ENCODE data around the gene CLDN6.

Gene CLDN6

GRCh38 chr16:3003582-3004270 is 14.3 kb downstream of the CLDN6 start:
- H3K4me3 ChIP-seq (ENCODE audit: low read depth, low read length): no peak overlapping the region
- 0 out of 2 replicates have a peak, but pooled peaks have one; percentile 11 for TF ChIP-seq CTCF (IDR thresholded peaks at IDR 0.05; ENCODE audit: low read depth, low read length)

DNA sequence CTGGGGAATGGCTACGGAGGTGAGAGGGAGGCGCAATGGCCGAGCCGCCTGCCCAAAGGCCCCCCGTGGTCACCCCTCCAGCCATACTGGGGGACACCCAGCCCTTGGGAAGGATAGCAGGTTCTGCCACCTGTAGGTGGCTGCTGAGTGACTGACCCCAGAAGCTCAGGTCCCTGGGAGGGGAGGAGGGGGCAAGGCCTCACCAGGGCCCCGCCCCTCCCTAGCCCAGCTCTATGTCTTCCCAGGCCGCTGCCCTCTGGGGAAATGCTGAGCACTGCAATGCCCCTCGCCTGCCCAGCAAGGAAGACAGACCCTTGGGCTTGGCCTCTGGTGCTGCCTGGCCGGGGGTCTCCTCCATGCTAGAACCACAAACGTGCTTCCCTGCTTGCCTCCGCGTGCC is 16.7 kb downstream of the CLDN6 start:
- no peak overlapping the region for H3K4me3 ChIP-seq (ENCODE audit: low read depth, low read length)

GRCh38 chr16:3000540-3000939 is 17.4 kb downstream of the CLDN6 start:
- no peak overlapping the region for H3K4me3 ChIP-seq (ENCODE audit: low read depth, low read length)
- TF ChIP-seq CTCF (IDR thresholded peaks at IDR 0.05; ENCODE audit: low read depth, low read length): no peak

More for the DNA sequence above, 16.7 kb downstream of the CLDN6 start:
- no peak for TF ChIP-seq CTCF (IDR thresholded peaks at IDR 0.05; ENCODE audit: low read depth, low read length)

- H3K4me3 ChIP-seq (ENCODE audit: low read depth, low read length): no peak overlapping the region
- no peak for TF ChIP-seq CTCF (IDR thresholded peaks at IDR 0.05; ENCODE audit: low read depth, low read length)
These were observed 18.1 kb downstream of the CLDN6 start for GRCh38 chr16:2999929-3000328.

- no peak overlapping the region for H3K4me3 ChIP-seq (ENCODE audit: low read depth, low read length)
- TF ChIP-seq CTCF (IDR thresholded peaks at IDR 0.05; ENCODE audit: low read depth, low read length): no peak
These were observed 21.7 kb downstream of the CLDN6 start for GRCh38 chr16:2996298-2996697.

DNA sequence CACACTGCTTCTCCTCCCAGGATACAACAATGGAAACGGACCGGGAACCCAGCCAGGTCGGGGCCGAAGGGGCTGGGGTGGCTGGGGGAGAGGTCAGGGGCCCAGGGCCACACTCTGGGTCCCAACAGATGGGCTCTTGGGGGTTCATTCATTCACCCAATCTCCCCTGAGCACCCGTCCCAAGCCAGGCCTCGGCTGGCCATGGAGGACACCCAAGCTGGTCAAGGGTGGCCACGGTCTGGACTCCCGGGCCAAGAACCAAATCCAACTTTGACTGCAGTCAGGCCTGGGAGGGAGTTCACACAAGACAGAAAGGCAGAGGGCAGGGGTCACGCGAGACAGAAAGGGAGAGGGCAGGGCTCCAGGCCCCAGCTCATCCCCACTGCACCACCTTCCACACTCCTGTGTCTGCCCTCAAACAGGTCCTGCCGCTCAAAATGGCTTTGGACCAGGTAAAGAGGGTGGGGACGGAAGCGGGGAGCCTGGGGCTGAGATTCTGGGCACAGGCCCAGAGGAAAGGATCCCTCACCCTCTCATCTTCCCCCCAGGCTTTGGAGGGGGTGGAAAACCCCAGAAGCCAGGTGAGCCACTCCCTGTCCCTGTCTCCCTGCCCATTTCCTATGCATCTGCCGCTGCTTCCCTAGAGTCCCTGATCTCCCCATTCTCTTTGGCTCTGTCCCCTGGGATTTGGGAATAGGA is 25.5 kb downstream of the CLDN6 start:
- no peak for TF ChIP-seq CTCF (IDR thresholded peaks at IDR 0.05; ENCODE audit: low read depth, low read length)

GRCh38 chr16:2991566-2992261 is 26.3 kb downstream of the CLDN6 start:
- no peak for TF ChIP-seq CTCF (IDR thresholded peaks at IDR 0.05; ENCODE audit: low read depth, low read length)
- H3K4me3 ChIP-seq (ENCODE audit: low read depth, low read length): no peak overlapping the region

More for the DNA sequence above, 25.5 kb downstream of the CLDN6 start:
- H3K4me3 ChIP-seq (ENCODE audit: low read depth, low read length): no peak overlapping the region
